ENCODE measurements around the gene BAZ2A. TPM values are rescaled to one million over a fixed set of nuclear protein-coding genes. Genes with fewer than 3 reads are reported as not detected.
A peak's percentile ranks its signal among the peaks of the same experiment; 100 is the strongest.
"Not testable (repeated sequence)": the region's sequence is repeated elsewhere in the genome, so short reads cannot be mapped to it uniquely, and the experiment has no call there.

The BAZ2A gene
- polyA plus RNA-seq, 10 donors = 24.6 to 60.1 (median 37.7) TPM

GRCh38 chr12:56599041-56599440 is 31.1 kb downstream of the BAZ2A start:
- no peak for DNase-seq

GRCh38 chr12:56596815-56597214 is 33.3 kb downstream of the BAZ2A start:
- DNase-seq = no peak

GRCh38 chr12:56593909-56594621 is 36.1 kb downstream of the BAZ2A start:
- DNase-seq = peak; percentile 30 to 74 (median 45)

GRCh38 chr12:56591961-56592360 is 38.2 kb downstream of the BAZ2A start:
- DNase-seq = no peak

GRCh38 chr12:56591126-56591525 is 39.0 kb downstream of the BAZ2A start:
- no peak for DNase-seq

- DNase-seq = no peak
These were observed 39.8 kb downstream of the BAZ2A start for GRCh38 chr12:56590237-56590830.

GRCh38 chr12:56589783-56590182 is 40.3 kb downstream of the BAZ2A start:
- DNase-seq = no peak

- DNase-seq = no peak
These were observed 45.0 kb downstream of the BAZ2A start for GRCh38 chr12:56585098-56585497.

GRCh38 chr12:56581418-56582145 is 48.5 kb downstream of the BAZ2A start:
- DNase-seq = no peak

GRCh38 chr12:56578983-56579546 is 51.1 kb downstream of the BAZ2A start:
- DNase-seq = no peak

- not testable (repeated sequence) for DNase-seq
These were observed 52.9 kb downstream of the BAZ2A start for GRCh38 chr12:56577248-56577647.

- no peak for DNase-seq
These were observed 55.9 kb downstream of the BAZ2A start for GRCh38 chr12:56574210-56574609.

GRCh38 chr12:56572288-56572687 is 57.8 kb downstream of the BAZ2A start:
- DNase-seq = no peak

- peak; percentile 63 to 94 (median 84) for DNase-seq
These were observed 59.0 kb downstream of the BAZ2A start for GRCh38 chr12:56571121-56571520.

GRCh38 chr12:56568146-56568545 is 62.0 kb downstream of the BAZ2A start:
- peak in 1 of 3 donors; percentile 25 for DNase-seq

- peak; percentile 91 to 99 (median 97) for DNase-seq
These were observed 64.5 kb downstream of the BAZ2A start for GRCh38 chr12:56565510-56566101.

- no peak for DNase-seq
These were observed 79.1 kb downstream of the BAZ2A start for GRCh38 chr12:56551070-56551469.

- no peak for DNase-seq
These were observed 83.4 kb downstream of the BAZ2A start for GRCh38 chr12:56546680-56547079.

Measured in muscle of back (tissue), 11 donors.